ENCODE data around the gene IFT122.
"Not testable (repeated sequence)": the region's sequence is repeated elsewhere in the genome, so short reads cannot be mapped to it uniquely, and the experiment has no call there.

The IFT122 gene

GRCh38 chr3:129524081-129524480, 84.1 kb downstream of the IFT122 start:
- DNase-seq = no peak

GRCh38 chr3:129525341-129525968, 85.4 kb downstream of the IFT122 start:
- DNase-seq = no peak

- no peak for DNase-seq
Observed at GRCh38 chr3:129526121-129526900, 86.3 kb downstream of the IFT122 start.

- DNase-seq = no peak
Observed at GRCh38 chr3:129527262-129527661, 87.2 kb downstream of the IFT122 start.

- DNase-seq = no peak
Observed at GRCh38 chr3:129528589-129529100, 88.6 kb downstream of the IFT122 start, which contains the start of gene RHO. TSS of gene RHO (plus strand) at chr3:129528639. CDS start at chr3:129528734, 95 bp downstream.

- no peak for DNase-seq
Observed at GRCh38 chr3:129529436-129530210, 89.6 kb downstream of the IFT122 start.

- DNase-seq = no peak
Observed at GRCh38 chr3:129530251-129530791, 90.3 kb downstream of the IFT122 start.

GRCh38 chr3:129530821-129531220, 90.8 kb downstream of the IFT122 start:
- DNase-seq = no peak

- DNase-seq = no peak
Observed at GRCh38 chr3:129531699-129532098, 91.7 kb downstream of the IFT122 start.

GRCh38 chr3:129532261-129532660, 92.2 kb downstream of the IFT122 start:
- DNase-seq = no peak

GRCh38 chr3:129533406-129533805, 93.4 kb downstream of the IFT122 start:
- no peak for DNase-seq

GRCh38 chr3:129534428-129535027, 94.5 kb downstream of the IFT122 start:
- no peak for DNase-seq

GRCh38 chr3:129535075-129535474, 95.1 kb downstream of the IFT122 start:
- no peak for DNase-seq

- DNase-seq = no peak
Observed at GRCh38 chr3:129536374-129536667, 96.3 kb downstream of the IFT122 start.

GRCh38 chr3:129536804-129537203, 96.8 kb downstream of the IFT122 start:
- no peak for DNase-seq

GRCh38 chr3:129539206-129539605, 99.2 kb downstream of the IFT122 start:
- DNase-seq = no peak

GRCh38 chr3:129540776-129541516, 100.9 kb downstream of the IFT122 start:
- no peak for DNase-seq

GRCh38 chr3:129542747-129543146, 102.7 kb downstream of the IFT122 start:
- DNase-seq = no peak

- DNase-seq = no peak
Observed at GRCh38 chr3:129543156-129543790, 103.2 kb downstream of the IFT122 start, which contains the start of gene H1-8. TSS of gene H1-8 (plus strand) at chr3:129543175. CDS start at chr3:129543219, 44 bp downstream.

- no peak for DNase-seq
Observed at GRCh38 chr3:129543999-129544398, 104.0 kb downstream of the IFT122 start.

GRCh38 chr3:129545951-129546350, 105.9 kb downstream of the IFT122 start:
- DNase-seq = not testable (repeated sequence)

Measured in CD4-positive, alpha-beta T cell treated with Interleukin-17A for 4 hours (primary cell).